Erythroblast (primary cell): Measurements from ENCODE around the gene CMTM5.
"Not testable (repeated sequence)": the region's sequence is repeated elsewhere in the genome, so short reads cannot be mapped to it uniquely, and the experiment has no call there.

ENCODE experiments used
- DNase-seq, 2 experiments: peaks; one replicate each; lab custom pipeline; 2025; lab: John Stamatoyannopoulos, UW
- GATA1 ChIP-seq: IDR thresholded peaks from 2 replicates; pipeline ENCODE4 v1.6.1; 2011; ENCODE audit warnings: low read depth, mild to moderate bottlenecking, control low read depth, low read length, moderate library complexity
- POLR2A ChIP-seq: IDR thresholded peaks from 2 replicates; pipeline ENCODE4 v1.6.1; 2011; ENCODE audit warnings: mild to moderate bottlenecking, low read length

The CMTM5 gene

GRCh38 chr14:23386999-23387398 is 10.2 kb downstream of the CMTM5 start:
- TF ChIP-seq GATA1, result no peak
- TF ChIP-seq POLR2A, result no peak
- no peak for DNase-seq

GRCh38 chr14:23387916-23388882 is 11.4 kb downstream of the CMTM5 start:
- TF ChIP-seq POLR2A (no peak), GATA1 (no peak)
- DNase-seq, result no peak

DNA sequence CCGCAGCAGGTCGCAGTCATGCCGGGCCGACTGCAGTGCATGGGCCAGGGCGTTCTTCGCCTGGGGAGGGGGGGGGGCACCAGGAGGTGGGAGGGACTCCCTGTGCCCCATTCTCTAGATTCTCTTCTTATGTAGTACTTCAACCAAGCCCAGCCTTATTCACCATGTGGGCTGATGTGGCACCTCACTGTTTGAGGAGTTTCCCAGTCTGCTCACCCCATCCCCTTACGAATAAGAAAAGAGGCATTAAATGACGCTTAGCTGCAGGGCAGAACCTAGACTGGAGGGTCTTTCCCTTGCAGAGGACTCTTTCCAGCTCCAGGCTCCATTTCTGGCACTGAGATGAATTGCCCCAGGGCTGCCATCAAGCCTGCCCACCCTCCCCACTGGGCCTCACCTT is 12.2 kb downstream of the CMTM5 start:
- TF ChIP-seq POLR2A (no peak), GATA1 (no peak)
- DNase-seq, result no peak

- DNase-seq, result no peak
- no peak for TF ChIP-seq GATA1
- TF ChIP-seq POLR2A, result no peak
These were observed 12.6 kb downstream of the CMTM5 start for GRCh38 chr14:23389396-23389795.

GRCh38 chr14:23389871-23390270 is 13.0 kb downstream of the CMTM5 start:
- DNase-seq, result not testable (repeated sequence)

DNA sequence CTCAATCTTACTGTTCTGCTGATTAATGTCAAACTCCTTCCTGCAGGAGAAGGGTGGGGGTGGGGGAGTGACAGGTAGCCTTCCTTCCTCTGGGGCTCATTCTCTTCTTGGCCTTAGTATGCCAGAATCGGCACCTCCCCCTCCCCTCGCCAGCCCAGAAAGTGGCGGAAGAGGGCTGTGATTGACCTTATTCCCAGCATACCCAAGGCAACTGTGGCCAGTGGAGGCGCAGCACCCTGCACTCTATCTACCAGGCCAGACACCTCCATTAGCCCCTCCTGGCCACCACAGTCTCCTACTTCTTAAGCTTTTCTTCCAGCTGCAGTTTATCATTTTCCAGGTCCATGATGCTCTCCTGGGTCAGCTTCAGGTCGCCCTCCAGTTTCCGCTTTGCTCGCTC is 15.8 kb downstream of the CMTM5 start:
- no peak for DNase-seq
- TF ChIP-seq GATA1 (no peak), POLR2A (no peak)

- no peak for TF ChIP-seq GATA1
- no peak for TF ChIP-seq POLR2A
- no peak for DNase-seq
These were observed 19.3 kb downstream of the CMTM5 start for GRCh38 chr14:23396126-23396525.

DNA sequence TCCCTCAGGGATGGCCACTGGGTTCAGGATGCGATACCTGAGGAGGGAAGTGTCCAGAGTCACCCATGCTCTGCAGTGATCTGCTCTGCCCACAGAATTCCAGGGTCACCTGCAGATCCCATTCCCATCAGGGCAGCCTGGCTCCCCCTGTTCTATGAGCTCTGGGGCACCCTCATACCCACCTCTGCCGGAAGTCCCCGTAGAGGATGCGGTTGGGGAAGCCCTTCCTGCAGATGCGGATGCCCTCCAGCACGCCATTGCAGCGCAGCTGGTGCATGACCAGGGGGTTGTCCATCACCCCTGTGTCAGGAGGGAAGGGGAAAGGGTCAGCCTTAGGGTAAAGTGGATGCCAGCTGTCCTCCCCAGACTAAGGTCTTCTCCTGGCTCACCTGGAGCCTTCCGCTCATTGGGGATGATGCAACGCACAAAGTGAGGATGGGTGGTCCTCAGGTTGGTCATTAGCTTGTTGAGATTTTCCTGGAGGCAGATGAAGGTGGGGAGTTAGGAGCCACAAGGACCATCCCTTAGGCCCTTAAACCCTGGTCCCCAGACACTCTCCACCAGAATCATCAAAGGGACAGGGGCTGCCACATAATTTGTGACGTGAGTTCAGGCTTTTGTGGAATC is 20.0 kb downstream of the CMTM5 start:
- no peak for TF ChIP-seq GATA1
- TF ChIP-seq POLR2A, result no peak
- DNase-seq, result no peak

- no peak for TF ChIP-seq GATA1
- TF ChIP-seq POLR2A, result no peak
- no peak for DNase-seq
These were observed 21.5 kb downstream of the CMTM5 start for GRCh38 chr14:23398348-23398747.

- TF ChIP-seq POLR2A (no peak), GATA1 (no peak)
- DNase-seq, result no peak
These were observed 22.3 kb downstream of the CMTM5 start for GRCh38 chr14:23399136-23399535.

- no peak for DNase-seq
- no peak for TF ChIP-seq POLR2A
- TF ChIP-seq GATA1, result no peak
These were observed 22.7 kb downstream of the CMTM5 start for GRCh38 chr14:23399591-23399990.

GRCh38 chr14:23400496-23401149 is 23.8 kb downstream of the CMTM5 start:
- DNase-seq, result not testable (repeated sequence)

GRCh38 chr14:23401291-23401690 is 24.4 kb downstream of the CMTM5 start:
- DNase-seq, result no peak
- TF ChIP-seq GATA1 (no peak), POLR2A (no peak)

- DNase-seq, result no peak
- TF ChIP-seq POLR2A (no peak), GATA1 (no peak)
These were observed 25.7 kb downstream of the CMTM5 start for GRCh38 chr14:23402296-23403138.
